Tibial nerve (tissue), 3 donors: ENCODE results near the gene RHBDD1.

Experiments used
- POLR2A ChIP-seq, 2 donors: fragments of 450-650 bp; IDR thresholded peaks; one replicate each; pipeline ENCODE4 v1.6.1; 2017; ENCODE audit warnings: antibody characterized with exemption in 2 of 2, mild to moderate bottlenecking in 2 of 2, moderate library complexity in 2 of 2
- TF ChIP-seq, protein P1 (sequence below), 5 experiments: fragments of 200-600 bp in 3 of 5; fragments of 450-650 bp in 2 of 5; sonication (generic) in 3 of 5; IDR thresholded peaks; one replicate each; pipeline ENCODE4 v1.5.1; 2016 to 2019; ENCODE audit warnings: antibody characterized with exemption in 5 of 5, mild to moderate bottlenecking in 3 of 5, moderate library complexity in 2 of 5

DNA sequence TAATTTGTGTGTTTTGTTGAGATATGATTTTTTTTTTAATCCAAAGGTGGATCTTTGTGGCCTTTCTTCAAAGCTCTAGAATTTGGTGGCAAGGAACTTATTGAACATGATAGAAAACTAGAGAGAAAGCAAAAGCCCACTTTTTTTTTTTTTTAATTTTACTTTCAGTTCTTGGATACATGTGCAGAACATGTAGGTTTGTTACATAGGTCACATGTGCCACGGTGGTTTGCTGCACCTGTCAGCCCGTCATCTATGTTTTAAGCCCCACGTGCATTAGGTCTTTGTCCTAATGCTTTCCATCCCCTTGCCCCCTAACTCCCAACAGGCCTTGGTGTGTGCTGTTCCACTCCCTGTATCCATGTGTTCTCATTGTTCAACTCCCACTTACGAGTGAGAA lies 135.9 kb downstream of the RHBDD1 start:
- TF ChIP-seq, protein P1, sequence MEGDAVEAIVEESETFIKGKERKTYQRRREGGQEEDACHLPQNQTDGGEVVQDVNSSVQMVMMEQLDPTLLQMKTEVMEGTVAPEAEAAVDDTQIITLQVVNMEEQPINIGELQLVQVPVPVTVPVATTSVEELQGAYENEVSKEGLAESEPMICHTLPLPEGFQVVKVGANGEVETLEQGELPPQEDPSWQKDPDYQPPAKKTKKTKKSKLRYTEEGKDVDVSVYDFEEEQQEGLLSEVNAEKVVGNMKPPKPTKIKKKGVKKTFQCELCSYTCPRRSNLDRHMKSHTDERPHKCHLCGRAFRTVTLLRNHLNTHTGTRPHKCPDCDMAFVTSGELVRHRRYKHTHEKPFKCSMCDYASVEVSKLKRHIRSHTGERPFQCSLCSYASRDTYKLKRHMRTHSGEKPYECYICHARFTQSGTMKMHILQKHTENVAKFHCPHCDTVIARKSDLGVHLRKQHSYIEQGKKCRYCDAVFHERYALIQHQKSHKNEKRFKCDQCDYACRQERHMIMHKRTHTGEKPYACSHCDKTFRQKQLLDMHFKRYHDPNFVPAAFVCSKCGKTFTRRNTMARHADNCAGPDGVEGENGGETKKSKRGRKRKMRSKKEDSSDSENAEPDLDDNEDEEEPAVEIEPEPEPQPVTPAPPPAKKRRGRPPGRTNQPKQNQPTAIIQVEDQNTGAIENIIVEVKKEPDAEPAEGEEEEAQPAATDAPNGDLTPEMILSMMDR (IDR thresholded peaks at IDR 0.05), result no peak
- TF ChIP-seq POLR2A (IDR thresholded peaks at IDR 0.05), result no peak
